ENCODE measurements around the gene SLC66A3.
"Not testable (repeated sequence)": the region's sequence is repeated elsewhere in the genome, so short reads cannot be mapped to it uniquely, and the experiment has no call there.

SLC66A3 gene

GRCh38 chr2:11163439-11164317 lies 8.4 kb downstream of the SLC66A3 start:
- DNase-seq (ENCODE audit: low read depth in 3 of 3): no peak

- not testable (repeated sequence) for DNase-seq (ENCODE audit: low read depth in 3 of 3)
Observed at GRCh38 chr2:11165046-11165445, 9.8 kb downstream of the SLC66A3 start.

- DNase-seq (ENCODE audit: low read depth in 3 of 3): no peak
Observed at GRCh38 chr2:11166476-11166875, 11.2 kb downstream of the SLC66A3 start.

- DNase-seq (ENCODE audit: low read depth in 3 of 3): no peak
Observed at GRCh38 chr2:11168488-11168887, 13.2 kb downstream of the SLC66A3 start.

GRCh38 chr2:11169333-11169732 lies 14.1 kb downstream of the SLC66A3 start:
- DNase-seq (ENCODE audit: low read depth in 3 of 3): no peak

- DNase-seq (ENCODE audit: low read depth in 3 of 3): no peak
Observed at GRCh38 chr2:11174222-11174621, 19.0 kb downstream of the SLC66A3 start.

- DNase-seq (ENCODE audit: low read depth in 3 of 3): no peak
Observed at GRCh38 chr2:11175293-11175795, 20.1 kb downstream of the SLC66A3 start.

- no peak for DNase-seq (ENCODE audit: low read depth in 3 of 3)
Observed at GRCh38 chr2:11177871-11178690, 22.8 kb downstream of the SLC66A3 start.

GRCh38 chr2:11179196-11179595 lies 23.9 kb downstream of the SLC66A3 start:
- DNase-seq (ENCODE audit: low read depth in 3 of 3): no peak

- no peak for DNase-seq (ENCODE audit: low read depth in 3 of 3)
Observed at GRCh38 chr2:11179899-11180298, 24.6 kb downstream of the SLC66A3 start.

GRCh38 chr2:11180653-11181052 lies 25.4 kb downstream of the SLC66A3 start:
- DNase-seq (ENCODE audit: low read depth in 3 of 3): no peak

- DNase-seq (ENCODE audit: low read depth in 3 of 3): no peak
Observed at GRCh38 chr2:11182951-11183350, 27.7 kb downstream of the SLC66A3 start.

GRCh38 chr2:11186145-11186544 lies 30.9 kb downstream of the SLC66A3 start:
- no peak for DNase-seq (ENCODE audit: low read depth in 3 of 3)

GRCh38 chr2:11187083-11187619 lies 31.9 kb downstream of the SLC66A3 start:
- no peak for DNase-seq (ENCODE audit: low read depth in 3 of 3)

- no peak for DNase-seq (ENCODE audit: low read depth in 3 of 3)
Observed at GRCh38 chr2:11187731-11188130, 32.5 kb downstream of the SLC66A3 start.

GRCh38 chr2:11196246-11196645 lies 41.0 kb downstream of the SLC66A3 start:
- DNase-seq (ENCODE audit: low read depth in 3 of 3): no peak

GRCh38 chr2:11200651-11201050 lies 45.4 kb downstream of the SLC66A3 start:
- no peak for DNase-seq (ENCODE audit: low read depth in 3 of 3)

- no peak for DNase-seq (ENCODE audit: low read depth in 3 of 3)
Observed at GRCh38 chr2:11201969-11202368, 46.7 kb downstream of the SLC66A3 start.

GRCh38 chr2:11203480-11203879 lies 48.2 kb downstream of the SLC66A3 start:
- DNase-seq (ENCODE audit: low read depth in 3 of 3): no peak

- DNase-seq (ENCODE audit: low read depth in 3 of 3): no peak
Observed at GRCh38 chr2:11208083-11208482, 52.8 kb downstream of the SLC66A3 start.

- DNase-seq (ENCODE audit: low read depth in 3 of 3): no peak
Observed at GRCh38 chr2:11212645-11213044, 57.4 kb downstream of the SLC66A3 start.

GRCh38 chr2:11213090-11213638 lies 57.9 kb downstream of the SLC66A3 start:
- DNase-seq (ENCODE audit: low read depth in 3 of 3): no peak
